K562 (cell line): ENCODE data around the gene ZNF146. TPM values are rescaled to one million over a fixed set of nuclear protein-coding genes. Genes with fewer than 3 reads are reported as not detected.

Source experiments
- CBX3 ChIP-seq, 2 experiments: IDR thresholded peaks; 1 replicate in 1 of 2; 2 replicates in 1 of 2; pipeline ENCODE4 v1.6.1; 2012; ENCODE audit warnings: inconsistent platforms in 2 of 2, low read length in 2 of 2, borderline replicate concordance in 1 of 2, control low read depth in 1 of 2
- GABPA ChIP-seq: fragments of 200-800 bp; sonication (Bioruptor generic); conservative IDR thresholded peaks from 2 replicates; pipeline ENCODE4 v1.6.1; 2016; ENCODE audit warnings: low read depth, missing genetic modification characterization, missing compliant biosample characterization
- HDGF ChIP-seq: fragments of 450-650 bp; IDR thresholded peaks from 2 replicates; pipeline ENCODE4 v1.6.1; 2016
- HNRNPLL ChIP-seq: fragments of 200-400 bp; formaldehyde crosslinking; IDR thresholded peaks from 2 replicates; pipeline ENCODE4 v1.6.1; 2017; ENCODE audit warnings: low read length, low read depth, mild to moderate bottlenecking; ENCODE audit not compliant: poor library complexity, severe bottlenecking
- JUN ChIP-seq, 2 experiments: sonication (generic) in 1 of 2; formaldehyde crosslinking in 1 of 2; IDR thresholded peaks; 2 replicates each; pipeline versions ENCODE4 v1.6.1 to v1.8.0; 2012 to 2022; ENCODE audit warnings: borderline replicate concordance in 2 of 2, mild to moderate bottlenecking in 2 of 2, improper control_type of control experiment in 1 of 2, low read depth in 1 of 2, low read length in 1 of 2, missing genetic modification reagents in 1 of 2
- KLF13 ChIP-seq: fragments of 450-650 bp; IDR thresholded peaks from 2 replicates; pipeline ENCODE4 v1.6.1; 2016; ENCODE audit warnings: missing genetic modification characterization, low read depth, mild to moderate bottlenecking, missing compliant biosample characterization, moderate library complexity, borderline replicate concordance
- KLF16 ChIP-seq: IDR thresholded peaks from 2 replicates; pipeline ENCODE4 v1.6.1; 2016; ENCODE audit warnings: antibody characterized with exemption
- NR2F6 ChIP-seq: fragments of 450-650 bp; formaldehyde crosslinking; IDR thresholded peaks from 2 replicates; pipeline ENCODE4 v1.4.0; 2020; ENCODE audit warnings: mild to moderate bottlenecking
- RB1 ChIP-seq: fragments of 450-650 bp; IDR thresholded peaks from 2 replicates; pipeline ENCODE4 v1.6.1; 2017; ENCODE audit warnings: low read depth, mild to moderate bottlenecking
- SNIP1 ChIP-seq: fragments of 450-650 bp; IDR thresholded peaks from 2 replicates; pipeline ENCODE4 v1.7.1; 2017; ENCODE audit warnings: low read depth, mild to moderate bottlenecking
- SP2 ChIP-seq: IDR thresholded peaks from 2 replicates; pipeline ENCODE4 v1.6.1; 2011; ENCODE audit warnings: mild to moderate bottlenecking, low read depth, low read length, moderate library complexity; ENCODE audit not compliant: poor library complexity, severe bottlenecking; ENCODE audit errors: extremely low read depth
- SREBF1 ChIP-seq: fragments of 150-350 bp; IDR thresholded peaks from 2 replicates; pipeline ENCODE4 v1.6.1; 2014; ENCODE audit warnings: antibody characterized with exemption, low read depth, low read length, borderline replicate concordance
- ZC3H11A ChIP-seq: IDR thresholded peaks from 2 replicates; pipeline ENCODE4 v1.6.1; 2012; ENCODE audit warnings: low read depth, low read length, improper control_type of control experiment
- ZNF124 ChIP-seq: sonication (generic); formaldehyde crosslinking; IDR thresholded peaks from 2 replicates; pipeline ENCODE4 v1.8.1; 2022; ENCODE audit warnings: missing genetic modification reagents
- ZNF184 ChIP-seq: sonication (generic); formaldehyde crosslinking; IDR thresholded peaks from 2 replicates; pipeline ENCODE4 v1.5.0; 2020; ENCODE audit warnings: missing genetic modification reagents
- ZNF717 ChIP-seq: fragments of 250-450 bp; sonication (Bioruptor Pico); IDR thresholded peaks from 2 replicates; pipeline ENCODE4 v1.5.0; 2021
- polyA plus RNA-seq, 8 experiments: library from polyadenylated mRNA; depleted of rRNA in 4 of 8; stranded (reverse) in 5 of 8; unstranded in 3 of 8; fragments of >200 nt; fragmentation: Nextera tagmentation in 2 of 8; fragmentation: Illumina TruSeq in 1 of 8; extraction: Ambion mirVana in 2 of 8; extraction: Trizol in 1 of 8; gene quantifications; 2 replicates each; pipeline versions ENCODE4 v1.2.1 to v1.2.3, GENCODE V29; 2011 to 2014; ENCODE audit warnings: inconsistent platforms in 1 of 8, missing spikeins in 1 of 8
- total RNA-seq, 7 experiments: library from RNA; depleted of rRNA in 6 of 7; stranded (reverse); fragments of >200 nt in 6 of 7; fragmentation: Illumina TruSeq in 2 of 7; extraction: Trizol in 2 of 7; gene quantifications; 2 replicates each; pipeline versions ENCODE4 v1.2.1 to v1.2.3, GENCODE V29; 2011 to 2021; ENCODE audit warnings: low replicate concordance in 1 of 7
- TF ChIP-seq, protein P1 (sequence below): fragments of 450-650 bp; IDR thresholded peaks from 2 replicates; pipeline ENCODE4 v1.6.1; 2016; ENCODE audit warnings: antibody characterized with exemption
- TF ChIP-seq, protein P2 (sequence below): fragments of 250-450 bp; sonication (Bioruptor Pico); IDR thresholded peaks from 2 replicates; pipeline ENCODE4 v1.8.0; 2021; ENCODE audit warnings: borderline replicate concordance, mild to moderate bottlenecking, moderate library complexity; ENCODE audit not compliant: poor library complexity, severe bottlenecking
- TF ChIP-seq, protein P3 (sequence below): sonication (generic); formaldehyde crosslinking; IDR thresholded peaks from 2 replicates; pipeline ENCODE4 v1.8.0; 2023; ENCODE audit warnings: missing genetic modification reagents, mild to moderate bottlenecking, borderline replicate concordance

ZNF146 gene
- total and polyA plus RNA-seq, 9 of the 15 experiments (the other 6 are each of a cell fraction or from before 2014, with no cell fraction given), result 36.2 to 195 (median 116) TPM

DNA sequence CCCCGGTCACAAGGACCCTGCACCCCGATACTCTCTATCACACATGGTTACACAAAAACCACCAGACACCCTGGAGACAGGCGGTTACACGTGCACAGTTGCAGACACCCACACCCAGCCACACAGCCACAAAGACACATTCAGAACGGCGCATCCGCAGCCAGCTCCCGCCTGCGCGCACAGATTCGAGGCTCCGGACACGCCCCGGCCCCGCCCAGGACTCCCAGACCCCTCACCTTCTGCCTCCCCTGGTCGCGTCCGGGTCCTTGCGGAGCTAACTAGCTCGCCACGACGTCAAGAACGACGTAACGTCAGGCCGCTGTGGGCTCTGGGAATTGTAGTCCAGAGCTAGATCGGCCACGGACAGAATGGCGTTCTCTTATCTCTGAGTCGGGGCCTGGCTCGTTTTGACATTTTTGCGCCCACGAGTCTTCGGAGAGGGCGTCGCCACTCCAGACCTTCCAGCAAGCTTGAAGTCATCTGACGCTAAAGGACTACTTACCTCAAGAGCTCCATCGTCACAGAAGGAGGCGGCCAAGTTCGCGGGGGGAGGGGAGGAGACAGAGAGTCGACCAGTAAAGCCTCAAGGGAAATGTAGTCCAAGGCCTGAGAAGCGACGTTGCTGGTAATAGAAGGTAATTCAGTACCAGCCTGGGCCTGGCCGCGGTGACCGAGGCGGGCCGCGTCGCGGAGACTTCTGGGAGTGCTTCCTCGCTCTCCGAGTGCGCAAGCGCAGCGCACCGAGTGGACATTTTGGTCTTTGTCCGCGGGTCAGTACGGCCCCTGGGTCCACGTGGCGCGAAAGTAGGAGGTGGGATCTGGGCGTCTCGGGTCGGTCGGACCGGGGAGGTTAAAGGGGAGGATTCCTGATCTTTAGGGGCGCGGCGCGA is at the start of gene ZNF146, which contains the start of gene ZNF565 (continued):
- 0 out of 2 replicates have a peak, but pooled peaks have one; percentile 53 for TF ChIP-seq ZNF717 (CRISPR knock-in tag)
- TF ChIP-seq, protein P1, sequence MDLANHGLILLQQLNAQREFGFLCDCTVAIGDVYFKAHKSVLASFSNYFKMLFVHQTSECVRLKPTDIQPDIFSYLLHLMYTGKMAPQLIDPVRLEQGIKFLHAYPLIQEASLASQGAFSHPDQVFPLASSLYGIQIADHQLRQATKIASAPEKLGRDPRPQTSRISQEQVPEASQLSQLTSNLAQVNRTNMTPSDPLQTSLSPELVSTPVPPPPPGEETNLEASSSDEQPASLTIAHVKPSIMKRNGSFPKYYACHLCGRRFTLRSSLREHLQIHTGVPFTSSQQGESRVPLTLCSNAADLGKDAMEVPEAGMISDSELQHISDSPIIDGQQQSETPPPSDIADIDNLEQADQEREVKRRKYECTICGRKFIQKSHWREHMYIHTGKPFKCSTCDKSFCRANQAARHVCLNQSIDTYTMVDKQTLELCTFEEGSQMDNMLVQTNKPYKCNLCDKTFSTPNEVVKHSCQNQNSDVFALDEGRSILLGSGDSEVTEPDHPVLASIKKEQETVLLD, result peak; percentile 98
- peak; percentile 39 for TF ChIP-seq JUN (IDR thresholded peaks at IDR 0.05; ENCODE audit: borderline replicate concordance, low read depth, low read length)
- no peak for TF ChIP-seq JUN (CRISPR knock-in tag; IDR thresholded peaks at IDR 0.05; ENCODE audit: borderline replicate concordance)
- TF ChIP-seq SREBF1, result 0 out of 2 replicates have a peak, but pooled peaks have one; percentile 26
- no peak for TF ChIP-seq ZNF184 (CRISPR knock-in tag)
- TF ChIP-seq SNIP1, result no peak
- TF ChIP-seq, protein P2, sequence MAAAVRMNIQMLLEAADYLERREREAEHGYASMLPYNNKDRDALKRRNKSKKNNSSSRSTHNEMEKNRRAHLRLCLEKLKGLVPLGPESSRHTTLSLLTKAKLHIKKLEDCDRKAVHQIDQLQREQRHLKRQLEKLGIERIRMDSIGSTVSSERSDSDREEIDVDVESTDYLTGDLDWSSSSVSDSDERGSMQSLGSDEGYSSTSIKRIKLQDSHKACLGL, result peak; percentile 87
- TF ChIP-seq GABPA (tag), result peak; percentile 60
- TF ChIP-seq CBX3 (IDR thresholded peaks at IDR 0.05; ENCODE audit: borderline replicate concordance in 1 of 2, low read length in 2 of 2), result 0 out of 3 replicates have a peak, but pooled peaks of 1 of the 2 experiments have one; percentile 23
- TF ChIP-seq HDGF, result 0 out of 2 replicates have a peak, but pooled peaks have one; percentile 20
- TF ChIP-seq NR2F6 (CRISPR knock-in tag), result no peak
- TF ChIP-seq ZNF124 (CRISPR knock-in tag), result no peak
- no peak; the same call in 1 of the 2 replicates for TF ChIP-seq RB1
- TF ChIP-seq SP2, result no peak
- TF ChIP-seq ZC3H11A, result no peak
- TF ChIP-seq HNRNPLL, result peak; percentile 49
- TF ChIP-seq KLF16, result peak; percentile 87; the same call in 1 of the 2 replicates
- TF ChIP-seq, protein P3, sequence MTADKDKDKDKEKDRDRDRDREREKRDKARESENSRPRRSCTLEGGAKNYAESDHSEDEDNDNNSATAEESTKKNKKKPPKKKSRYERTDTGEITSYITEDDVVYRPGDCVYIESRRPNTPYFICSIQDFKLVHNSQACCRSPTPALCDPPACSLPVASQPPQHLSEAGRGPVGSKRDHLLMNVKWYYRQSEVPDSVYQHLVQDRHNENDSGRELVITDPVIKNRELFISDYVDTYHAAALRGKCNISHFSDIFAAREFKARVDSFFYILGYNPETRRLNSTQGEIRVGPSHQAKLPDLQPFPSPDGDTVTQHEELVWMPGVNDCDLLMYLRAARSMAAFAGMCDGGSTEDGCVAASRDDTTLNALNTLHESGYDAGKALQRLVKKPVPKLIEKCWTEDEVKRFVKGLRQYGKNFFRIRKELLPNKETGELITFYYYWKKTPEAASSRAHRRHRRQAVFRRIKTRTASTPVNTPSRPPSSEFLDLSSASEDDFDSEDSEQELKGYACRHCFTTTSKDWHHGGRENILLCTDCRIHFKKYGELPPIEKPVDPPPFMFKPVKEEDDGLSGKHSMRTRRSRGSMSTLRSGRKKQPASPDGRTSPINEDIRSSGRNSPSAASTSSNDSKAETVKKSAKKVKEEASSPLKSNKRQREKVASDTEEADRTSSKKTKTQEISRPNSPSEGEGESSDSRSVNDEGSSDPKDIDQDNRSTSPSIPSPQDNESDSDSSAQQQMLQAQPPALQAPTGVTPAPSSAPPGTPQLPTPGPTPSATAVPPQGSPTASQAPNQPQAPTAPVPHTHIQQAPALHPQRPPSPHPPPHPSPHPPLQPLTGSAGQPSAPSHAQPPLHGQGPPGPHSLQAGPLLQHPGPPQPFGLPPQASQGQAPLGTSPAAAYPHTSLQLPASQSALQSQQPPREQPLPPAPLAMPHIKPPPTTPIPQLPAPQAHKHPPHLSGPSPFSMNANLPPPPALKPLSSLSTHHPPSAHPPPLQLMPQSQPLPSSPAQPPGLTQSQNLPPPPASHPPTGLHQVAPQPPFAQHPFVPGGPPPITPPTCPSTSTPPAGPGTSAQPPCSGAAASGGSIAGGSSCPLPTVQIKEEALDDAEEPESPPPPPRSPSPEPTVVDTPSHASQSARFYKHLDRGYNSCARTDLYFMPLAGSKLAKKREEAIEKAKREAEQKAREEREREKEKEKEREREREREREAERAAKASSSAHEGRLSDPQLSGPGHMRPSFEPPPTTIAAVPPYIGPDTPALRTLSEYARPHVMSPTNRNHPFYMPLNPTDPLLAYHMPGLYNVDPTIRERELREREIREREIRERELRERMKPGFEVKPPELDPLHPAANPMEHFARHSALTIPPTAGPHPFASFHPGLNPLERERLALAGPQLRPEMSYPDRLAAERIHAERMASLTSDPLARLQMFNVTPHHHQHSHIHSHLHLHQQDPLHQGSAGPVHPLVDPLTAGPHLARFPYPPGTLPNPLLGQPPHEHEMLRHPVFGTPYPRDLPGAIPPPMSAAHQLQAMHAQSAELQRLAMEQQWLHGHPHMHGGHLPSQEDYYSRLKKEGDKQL (CRISPR knock-in tag), result no peak
- TF ChIP-seq KLF13, result no peak
